Measurements from ENCODE around the gene SUSD1. TPM values are rescaled to one million over a fixed set of nuclear protein-coding genes. Genes with fewer than 3 reads are reported as not detected.

Gene SUSD1
- total and polyA plus RNA-seq, 2 experiments from 2014 or later = 18.5 to 30.5 TPM

DNA sequence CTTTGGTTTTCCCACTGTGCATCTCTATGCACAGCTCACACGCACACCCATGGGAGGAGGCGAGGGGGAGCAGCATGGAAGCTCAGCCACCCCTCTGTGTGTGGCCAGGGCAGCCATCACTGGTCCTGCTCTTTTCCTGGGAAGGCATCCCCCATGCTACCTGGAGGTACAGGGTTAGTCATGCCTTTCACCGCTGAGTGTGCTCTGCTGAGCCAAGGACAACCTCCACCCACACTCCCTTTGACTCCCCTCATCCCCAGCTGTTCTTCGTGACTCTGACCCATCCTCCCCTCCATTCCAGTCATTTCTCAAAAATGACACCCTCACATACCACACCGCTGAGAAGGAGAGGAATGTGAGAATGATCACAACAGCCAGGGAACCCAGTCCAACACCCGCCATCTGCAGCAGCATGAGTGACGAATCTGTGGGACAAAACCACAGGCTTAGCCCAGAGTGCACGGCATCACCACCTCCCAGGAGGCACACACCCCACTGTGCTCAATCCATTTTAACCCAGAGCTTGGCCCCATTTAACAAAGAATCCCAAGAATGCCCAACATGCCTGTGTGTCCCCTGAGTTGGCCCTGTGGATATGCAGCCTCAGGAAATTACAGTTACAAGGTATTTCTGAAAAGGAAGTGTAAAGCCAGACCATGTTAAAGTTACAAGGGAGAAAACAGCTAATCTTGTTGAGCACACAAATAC, 133.4 kb downstream of the SUSD1 start:
- H3K9me2 ChIP-seq (replicated peaks; ENCODE audit: insufficient read depth) = no peaks in the 10 kb centered on the region
- no peaks in the 10 kb centered on the region for H3K9me3 ChIP-seq (ENCODE audit: low read depth)
- H3K4me3 ChIP-seq = no peak overlapping the region
- H3K4me1 ChIP-seq (ENCODE audit: insufficient read depth) = no peaks in the 10 kb centered on the region
- H3K36me3 ChIP-seq (replicated peaks; ENCODE audit: insufficient read depth, low read depth) = no peaks in the 10 kb centered on the region
- WGBS (ENCODE audit: low lambda C conversion rate, missing lambda C conversion rate) = 60% methylated on average over 8 of the region's 8 CpGs
- no peaks in the 10 kb centered on the region for H3K27me3 ChIP-seq
- no peak overlapping the region for H3K4me2 ChIP-seq
- DNase-seq (ENCODE audit: low spot score) = peak; percentile 55
- H2AFZ ChIP-seq = no peak overlapping the region
- no peaks in the 10 kb centered on the region for H3K79me2 ChIP-seq
- TF ChIP-seq EZH2phosphoT487 (IDR thresholded peaks at IDR 0.05; ENCODE audit: low read depth, severe bottlenecking, unreplicated experiment) (no peak), CTCF (IDR thresholded peaks at IDR 0.05; ENCODE audit: poor library complexity) (no peak), EZH2 (IDR thresholded peaks at IDR 0.05; ENCODE audit: borderline replicate concordance) (no peak)
- H3K27ac ChIP-seq = no peak overlapping the region
- no peaks in the 10 kb centered on the region for H4K20me1 ChIP-seq (ENCODE audit: insufficient read depth, poor library complexity, severe bottlenecking)

GRCh38 chr9:112041199-112041535, 133.9 kb downstream of the SUSD1 start:
- Histone ChIP-seq H3K4me2 (no peak overlapping the region), H3K79me2 (no peaks in the 10 kb centered on the region), H3K9me3 (ENCODE audit: low read depth) (no peaks in the 10 kb centered on the region), H3K4me1 (ENCODE audit: insufficient read depth) (no peaks in the 10 kb centered on the region), H3K9me2 (replicated peaks; ENCODE audit: insufficient read depth) (no peaks in the 10 kb centered on the region), H3K36me3 (replicated peaks; ENCODE audit: insufficient read depth, low read depth) (no peaks in the 10 kb centered on the region), H3K27ac (no peak overlapping the region), H3K27me3 (no peaks in the 10 kb centered on the region), H2AFZ (no peak overlapping the region), H3K4me3 (no peak overlapping the region), H4K20me1 (ENCODE audit: insufficient read depth, poor library complexity, severe bottlenecking) (no peaks in the 10 kb centered on the region)
- no peak for DNase-seq (ENCODE audit: low spot score)
- TF ChIP-seq EZH2 (IDR thresholded peaks at IDR 0.05; ENCODE audit: borderline replicate concordance) = no peak
- TF ChIP-seq EZH2phosphoT487 (IDR thresholded peaks at IDR 0.05; ENCODE audit: low read depth, severe bottlenecking, unreplicated experiment) = no peak
- no peak for TF ChIP-seq CTCF (IDR thresholded peaks at IDR 0.05; ENCODE audit: poor library complexity)
- WGBS (ENCODE audit: low lambda C conversion rate, missing lambda C conversion rate) = 95% methylated on average over 4 of the region's 4 CpGs

GRCh38 chr9:112038017-112038408, 137.1 kb downstream of the SUSD1 start:
- Histone ChIP-seq H4K20me1 (ENCODE audit: insufficient read depth, poor library complexity, severe bottlenecking) (no peaks in the 10 kb centered on the region), H3K36me3 (replicated peaks; ENCODE audit: insufficient read depth, low read depth) (no peaks in the 10 kb centered on the region), H3K4me3 (no peak overlapping the region), H2AFZ (no peak overlapping the region), H3K27ac (no peak overlapping the region), H3K9me3 (ENCODE audit: low read depth) (no peaks in the 10 kb centered on the region), H3K79me2 (no peaks in the 10 kb centered on the region), H3K4me1 (ENCODE audit: insufficient read depth) (no peaks in the 10 kb centered on the region), H3K9me2 (replicated peaks; ENCODE audit: insufficient read depth) (no peaks in the 10 kb centered on the region), H3K27me3 (no peaks in the 10 kb centered on the region), H3K4me2 (no peak overlapping the region)
- TF ChIP-seq EZH2phosphoT487 (IDR thresholded peaks at IDR 0.05; ENCODE audit: low read depth, severe bottlenecking, unreplicated experiment) (no peak), CTCF (IDR thresholded peaks at IDR 0.05; ENCODE audit: poor library complexity) (no peak)
- no peak for DNase-seq (ENCODE audit: low spot score)
- 90% methylated on average over 2 of the region's 2 CpGs for whole genome bisulfite sequencing (ENCODE audit: low lambda C conversion rate, missing lambda C conversion rate)
